Subcutaneous abdominal adipose tissue (tissue), 5 donors: ENCODE data around the gene PIK3C2G.

Experiments used
- H3K27ac ChIP-seq: one replicate; pipeline ENCODE4 v1.7.0; 2013; ENCODE audit warnings: low read depth, mild to moderate bottlenecking, inconsistent platforms, low read length, moderate library complexity
- H3K27me3 ChIP-seq, 5 donors: one replicate each; pipeline ENCODE4 v1.7.0; 2013; ENCODE audit warnings: low read length in 5 of 5, inconsistent platforms in 1 of 5; ENCODE audit not compliant: control insufficient read depth in 5 of 5, insufficient read depth in 4 of 5
- H3K36me3 ChIP-seq, 5 donors: one replicate each; pipeline ENCODE4 v1.7.0; 2013; ENCODE audit warnings: low read length in 5 of 5; ENCODE audit not compliant: control insufficient read depth in 5 of 5, insufficient read depth in 5 of 5
- H3K4me1 ChIP-seq, 5 donors: one replicate each; pipeline ENCODE4 v1.7.0; 2013; ENCODE audit warnings: low read length in 5 of 5, mild to moderate bottlenecking in 3 of 5, moderate library complexity in 1 of 5; ENCODE audit not compliant: control insufficient read depth in 5 of 5, insufficient read depth in 5 of 5
- H3K4me3 ChIP-seq, 5 donors: one replicate each; pipeline ENCODE4 v1.7.0; 2013; ENCODE audit warnings: low read length in 5 of 5, low read depth in 1 of 5
- H3K9ac ChIP-seq, 5 donors: one replicate each; pipeline ENCODE4 v1.7.0; 2013; ENCODE audit warnings: low read length in 5 of 5, mild to moderate bottlenecking in 4 of 5, moderate library complexity in 3 of 5
- H3K9me3 ChIP-seq, 5 donors: one replicate each; pipeline ENCODE4 v1.7.0; 2013; ENCODE audit warnings: low read length in 5 of 5; ENCODE audit not compliant: control insufficient read depth in 5 of 5
- donor health status: healthy.
- donor health status: healthy.
- donor health status: healthy.
- donor health status: healthy.
- donor health status: healthy.

Gene PIK3C2G

DNA sequence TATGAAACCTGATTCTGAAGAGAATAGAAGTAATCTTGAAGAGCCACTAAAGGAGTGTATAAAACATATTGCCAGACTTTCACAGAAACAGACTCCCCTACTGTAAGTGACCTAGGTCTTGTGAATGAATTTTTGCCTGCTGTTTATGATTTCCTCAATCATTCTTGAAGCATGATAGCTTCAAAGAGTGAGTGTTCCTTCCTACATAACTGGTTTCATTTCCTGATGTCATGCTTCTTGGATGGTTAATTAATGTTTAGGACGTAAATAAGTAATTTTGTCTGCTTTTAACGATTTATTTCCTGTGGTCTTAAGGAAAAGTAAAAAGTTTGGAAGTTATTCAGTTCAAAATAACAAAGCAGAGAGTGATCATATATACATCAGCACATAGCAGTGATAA is 129.8 kb downstream of the PIK3C2G start:
- no peaks in the 10 kb centered on the region for H3K9me3 ChIP-seq
- H3K9ac ChIP-seq = no peak overlapping the region
- H3K27ac ChIP-seq = no peak overlapping the region
- H3K4me3 ChIP-seq = no peak overlapping the region
- no peaks in the 10 kb centered on the region for H3K27me3 ChIP-seq
- no peaks in the 10 kb centered on the region for H3K36me3 ChIP-seq
- H3K4me1 ChIP-seq = no peaks in the 10 kb centered on the region

- Histone ChIP-seq H3K4me1 (no peaks in the 10 kb centered on the region), H3K4me3 (no peak overlapping the region), H3K27me3 (no peaks in the 10 kb centered on the region), H3K27ac (no peak overlapping the region), H3K9me3 (no peaks in the 10 kb centered on the region), H3K9ac (no peak overlapping the region), H3K36me3 (no peaks in the 10 kb centered on the region)
Measured at GRCh38 chr12:18394742-18395141, 133.4 kb downstream of the PIK3C2G start.

DNA sequence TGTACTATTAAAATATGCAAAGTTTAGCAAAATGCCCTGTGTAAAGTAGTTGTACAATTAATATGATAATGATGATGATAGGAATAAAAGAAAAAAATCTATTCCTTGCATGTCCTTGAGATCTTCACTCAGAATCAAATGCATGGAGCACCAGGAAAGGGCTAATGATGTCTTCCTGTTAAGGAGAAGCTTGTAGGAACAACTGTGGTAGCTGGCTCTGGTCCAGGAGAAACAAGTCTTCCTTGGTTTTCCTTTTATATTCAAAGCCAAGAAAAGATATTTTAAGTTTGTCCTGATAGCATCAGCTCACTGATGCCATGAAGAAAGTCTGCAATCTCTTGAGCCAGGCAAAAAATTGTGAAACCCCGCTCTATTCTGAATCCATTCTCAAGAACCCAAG is 138.9 kb downstream of the PIK3C2G start:
- Histone ChIP-seq H3K4me3 (no peak overlapping the region), H3K9ac (no peak overlapping the region), H3K9me3 (no peaks in the 10 kb centered on the region), H3K36me3 (no peaks in the 10 kb centered on the region), H3K4me1 (peaks cover 0 to 3% (median 0%) of the 10 kb centered on the region in 5 donors), H3K27ac (no peak overlapping the region), H3K27me3 (no peaks in the 10 kb centered on the region)

- no peak overlapping the region for H3K27ac ChIP-seq
- no peak overlapping the region for H3K9ac ChIP-seq
- peaks cover 0 to 3% (median 0%) of the 10 kb centered on the region in 5 donors for H3K4me1 ChIP-seq
- H3K36me3 ChIP-seq = no peaks in the 10 kb centered on the region
- H3K27me3 ChIP-seq = no peaks in the 10 kb centered on the region
- no peaks in the 10 kb centered on the region for H3K9me3 ChIP-seq
- no peak overlapping the region for H3K4me3 ChIP-seq
Measured at GRCh38 chr12:18402872-18403611, 141.7 kb downstream of the PIK3C2G start.

DNA sequence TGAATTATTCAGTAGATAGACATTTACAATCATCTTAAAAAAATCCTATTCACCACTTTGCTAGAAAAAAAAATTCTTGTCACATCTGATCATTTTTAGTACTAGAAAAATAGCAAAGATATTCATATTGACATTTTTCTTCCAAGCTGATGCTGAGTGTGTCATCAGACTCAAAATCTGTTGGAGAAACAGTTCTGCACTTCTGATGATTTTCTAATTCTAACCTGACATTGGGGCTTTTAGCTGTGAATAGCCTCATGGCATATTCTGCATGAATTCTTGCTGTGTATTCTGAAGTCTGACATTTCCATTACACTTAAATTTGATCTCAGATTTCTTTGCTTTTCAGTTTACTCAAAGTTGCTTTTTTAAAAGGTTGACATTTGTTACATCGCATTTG is 150.1 kb downstream of the PIK3C2G start:
- Histone ChIP-seq H3K4me3 (no peak overlapping the region), H3K36me3 (no peaks in the 10 kb centered on the region), H3K4me1 (no peaks in the 10 kb centered on the region), H3K27me3 (no peaks in the 10 kb centered on the region), H3K9ac (no peak overlapping the region), H3K27ac (no peak overlapping the region), H3K9me3 (peaks cover 0 to 2% (median 0%) of the 10 kb centered on the region in 5 donors)

DNA sequence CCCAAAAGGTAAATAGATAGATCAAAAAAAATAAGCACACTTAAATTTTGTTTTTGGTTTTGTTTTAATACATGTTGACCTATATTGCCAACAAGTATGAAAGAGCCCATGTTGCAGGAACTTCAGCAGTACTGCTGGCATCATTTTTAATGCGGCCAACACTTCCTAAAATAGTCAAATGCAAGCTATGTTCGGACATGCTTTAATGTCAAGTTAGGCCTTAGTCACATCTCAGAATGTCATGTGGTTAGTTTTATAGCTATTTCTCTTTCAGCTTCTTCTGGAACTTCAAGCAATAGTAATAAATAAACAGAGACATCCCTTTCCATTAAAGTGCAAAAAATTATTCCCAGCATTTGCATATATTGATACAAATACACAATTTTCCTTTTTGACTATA is 153.4 kb downstream of the PIK3C2G start:
- Histone ChIP-seq H3K4me3 (no peak overlapping the region), H3K27ac (no peak overlapping the region), H3K9me3 (no peaks in the 10 kb centered on the region), H3K27me3 (no peaks in the 10 kb centered on the region), H3K4me1 (no peaks in the 10 kb centered on the region), H3K9ac (no peak overlapping the region), H3K36me3 (no peaks in the 10 kb centered on the region)

DNA sequence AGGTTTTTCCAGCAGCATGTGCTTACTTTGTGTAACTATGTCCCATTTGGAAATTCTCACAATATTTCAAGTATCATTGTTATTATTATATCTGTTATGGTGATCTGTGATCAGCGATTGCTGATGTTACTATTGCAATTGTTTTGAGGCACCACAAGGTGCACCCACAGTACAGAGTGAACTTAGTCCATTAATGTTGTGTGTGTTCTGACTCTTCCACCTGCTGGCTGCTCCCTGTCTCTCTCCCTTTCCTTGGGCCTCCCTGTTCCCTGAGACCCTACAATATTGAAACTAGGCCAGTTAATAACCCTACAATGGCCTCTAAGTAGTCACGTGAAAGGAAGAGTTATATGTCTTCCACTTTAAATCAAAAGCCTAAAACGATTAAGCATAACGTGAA is 153.9 kb downstream of the PIK3C2G start:
- Histone ChIP-seq H3K9ac (no peak overlapping the region), H3K27ac (no peak overlapping the region), H3K4me3 (no peak overlapping the region), H3K36me3 (no peaks in the 10 kb centered on the region), H3K27me3 (no peaks in the 10 kb centered on the region), H3K9me3 (no peaks in the 10 kb centered on the region), H3K4me1 (no peaks in the 10 kb centered on the region)

DNA sequence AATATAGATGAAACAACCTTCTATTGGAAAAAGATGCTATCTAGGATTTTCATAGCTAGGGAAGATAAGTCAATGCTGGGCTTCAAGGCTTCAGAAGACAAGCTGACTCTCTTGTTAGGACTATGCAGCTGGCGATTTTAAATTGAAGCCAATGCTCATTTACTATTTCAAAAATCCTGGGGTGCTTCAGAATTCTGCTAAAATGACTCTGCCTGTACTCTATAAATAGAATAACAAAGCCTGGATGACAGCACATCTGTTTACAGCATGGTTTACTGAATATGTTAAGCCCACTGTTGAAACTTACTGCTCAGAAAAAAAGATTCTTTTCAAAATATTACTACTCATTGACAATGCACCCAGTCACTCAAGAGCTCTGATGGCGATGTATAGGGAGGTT is 155.1 kb downstream of the PIK3C2G start:
- H3K9me3 ChIP-seq = no peaks in the 10 kb centered on the region
- H3K27ac ChIP-seq = no peak overlapping the region
- no peak overlapping the region for H3K4me3 ChIP-seq
- H3K9ac ChIP-seq = no peak overlapping the region
- H3K36me3 ChIP-seq = no peaks in the 10 kb centered on the region
- H3K4me1 ChIP-seq = no peaks in the 10 kb centered on the region
- no peaks in the 10 kb centered on the region for H3K27me3 ChIP-seq

DNA sequence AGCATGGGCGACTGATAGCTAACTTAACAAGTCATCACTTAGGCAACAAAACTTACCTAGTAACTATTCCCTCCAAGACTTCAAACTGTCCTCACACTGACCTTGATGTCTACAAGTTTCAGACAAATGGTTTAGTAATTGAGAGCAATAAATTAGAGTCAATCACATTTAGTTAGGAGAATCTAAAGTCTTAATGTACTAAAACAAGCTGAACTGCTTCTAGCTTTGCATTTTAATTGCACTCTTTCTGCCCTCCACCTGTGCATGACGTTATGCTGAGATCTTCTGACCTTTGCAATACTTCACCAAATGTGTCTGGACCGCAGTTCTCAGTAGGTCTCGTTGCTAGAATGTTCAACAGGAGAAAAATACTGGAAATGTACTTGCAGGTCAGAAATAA is 158.0 kb downstream of the PIK3C2G start:
- no peak overlapping the region for H3K4me3 ChIP-seq
- no peak overlapping the region for H3K9ac ChIP-seq
- no peaks in the 10 kb centered on the region for H3K27me3 ChIP-seq
- H3K27ac ChIP-seq = no peak overlapping the region
- no peaks in the 10 kb centered on the region for H3K9me3 ChIP-seq
- H3K36me3 ChIP-seq = no peaks in the 10 kb centered on the region
- H3K4me1 ChIP-seq = no peaks in the 10 kb centered on the region

- H3K27me3 ChIP-seq = no peaks in the 10 kb centered on the region
- no peak overlapping the region for H3K27ac ChIP-seq
- H3K4me1 ChIP-seq = no peaks in the 10 kb centered on the region
- no peak overlapping the region for H3K4me3 ChIP-seq
- no peaks in the 10 kb centered on the region for H3K36me3 ChIP-seq
- no peaks in the 10 kb centered on the region for H3K9me3 ChIP-seq
- no peak overlapping the region for H3K9ac ChIP-seq
Measured at GRCh38 chr12:18421867-18422266, 160.5 kb downstream of the PIK3C2G start.
